Measurements from ENCODE around the gene MGAT4B.

DNA sequence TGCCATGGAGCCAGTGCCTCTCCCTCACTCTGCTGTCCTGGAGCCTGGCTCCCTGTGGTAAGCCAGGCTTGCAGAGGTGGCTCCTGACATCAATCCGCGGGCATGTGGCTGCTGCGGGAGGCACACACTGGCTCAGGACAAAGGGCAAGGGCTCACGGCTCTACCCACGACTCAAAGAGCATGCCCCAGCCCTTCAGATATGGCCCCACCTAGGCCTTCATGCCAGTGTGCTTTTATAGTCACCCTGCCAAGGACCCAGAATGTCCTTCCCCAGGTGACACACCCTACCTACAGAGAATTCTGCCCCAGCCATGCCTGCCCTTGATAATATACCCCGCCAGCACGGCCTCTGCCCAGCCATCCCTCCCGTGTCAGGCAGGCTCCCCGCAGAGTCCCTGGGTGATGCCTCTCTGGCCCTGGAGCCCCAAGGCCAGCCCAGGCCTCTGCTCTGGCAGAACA lies 1.6 kb downstream of the MGAT4B start:
- TF ChIP-seq CTCF (conservative IDR thresholded peaks at IDR 0.05 in 1 of 2, IDR thresholded peaks at IDR 0.05 in 1 of 2; ENCODE audit: extremely low read depth in 1 of 2, insufficient read depth in 1 of 2, low read depth in 1 of 2, low read length in 2 of 2) (no peak), EZH2 (IDR thresholded peaks at IDR 0.05; ENCODE audit: borderline replicate concordance, low read length) (no peak)

Data from mammary epithelial cell (primary cell).